SK-N-SH (cell line): ENCODE results near the gene ZNF804A. TPM values are rescaled to one million over a fixed set of nuclear protein-coding genes. Genes with fewer than 3 reads are reported as not detected.

Experiments
- CTCF ChIA-PET: fragments of 300-600, 350-600 bp; formaldehyde crosslinking; extraction: SDS; loops from one replicate; lab custom pipeline; 2021; lab: Yijun Ruan, JAX
- POLR2A ChIA-PET: fragments of 350-600 bp; sonication (Branson Sonifier 250); formaldehyde crosslinking; extraction: SDS; loops from one replicate; lab custom pipeline; 2020; ENCODE audit warnings: antibody characterized with exemption, inconsistent platforms; lab: Yijun Ruan, JAX
- DNase-seq: peaks from one replicate; pipeline ENCODE4 v3.0.0; 2012
- H2AFZ ChIP-seq: fragments of 200-600 bp; sonication (generic); 2 replicates; pipeline ENCODE4 v1.8.1; 2016; ENCODE audit warnings: antibody characterized with exemption, mild to moderate bottlenecking, low read depth
- H3F3A ChIP-seq: fragments of 200-600 bp; sonication (generic); replicated peaks from 2 replicates; pipeline ENCODE3; 2016; ENCODE audit warnings: antibody characterized with exemption, mild to moderate bottlenecking; ENCODE audit not compliant: insufficient read depth
- H3K27ac ChIP-seq, 2 experiments: fragments of 200-500 bp in 1 of 2; fragments of 200-600 bp in 1 of 2; sonication (Bioruptor generic) in 1 of 2; sonication (generic), shearing (Covaris generic) in 1 of 2; 2 replicates each; pipeline versions ENCODE4 v1.5.1 to v1.6.1; 2014 to 2016; ENCODE audit warnings: low read depth in 2 of 2, inconsistent platforms in 1 of 2, low read length in 1 of 2, mild to moderate bottlenecking in 1 of 2, mixed read lengths in 1 of 2
- H3K27me3 ChIP-seq: fragments of 200-600 bp; sonication (generic), shearing (Covaris generic); 2 replicates; pipeline ENCODE4 v1.6.1; 2016; ENCODE audit warnings: mixed run types; ENCODE audit not compliant: insufficient read depth
- H3K36me3 ChIP-seq, 2 experiments: fragments of 200-500 bp in 1 of 2; fragments of 200-600 bp in 1 of 2; sonication (Bioruptor generic) in 1 of 2; sonication (generic) in 1 of 2; replicated peaks in 1 of 2; 2 replicates each; pipeline versions ENCODE3 to v1.5.1; 2014 to 2016; ENCODE audit warnings: low read length in 1 of 2, mild to moderate bottlenecking in 1 of 2; ENCODE audit not compliant: insufficient read depth in 2 of 2, control insufficient read depth in 1 of 2
- H3K4me1 ChIP-seq, 2 experiments: fragments of 200-500 bp in 1 of 2; fragments of 200-600 bp in 1 of 2; sonication (Bioruptor generic) in 1 of 2; sonication (generic), shearing (Covaris generic) in 1 of 2; 2 replicates each; pipeline versions ENCODE4 v1.5.1 to v1.6.1; 2014 to 2016; ENCODE audit warnings: low read depth in 1 of 2, low read length in 1 of 2, mixed run types in 1 of 2; ENCODE audit not compliant: insufficient read depth in 2 of 2, control insufficient read depth in 1 of 2
- H3K4me2 ChIP-seq: fragments of 200-600 bp; sonication (generic), shearing (Covaris generic); 2 replicates; pipeline ENCODE4 v1.6.1; 2017; ENCODE audit warnings: mixed run types
- H3K4me3 ChIP-seq, 2 experiments: fragments of 200-500 bp in 1 of 2; fragments of 200-600 bp in 1 of 2; sonication (Bioruptor generic) in 1 of 2; sonication (generic), shearing (Covaris generic) in 1 of 2; 2 replicates each; pipeline versions ENCODE4 v1.5.1 to v1.8.1; 2014 to 2016; ENCODE audit warnings: low read depth in 2 of 2, inconsistent platforms in 1 of 2, low read length in 1 of 2, mild to moderate bottlenecking in 1 of 2, mixed read lengths in 1 of 2, moderate library complexity in 1 of 2
- H3K79me2 ChIP-seq: fragments of 200-600 bp; sonication (generic); 2 replicates; pipeline ENCODE4 v1.8.1; 2017; ENCODE audit warnings: mild to moderate bottlenecking; ENCODE audit not compliant: insufficient read depth
- H3K9ac ChIP-seq: fragments of 200-600 bp; sonication (generic); 2 replicates; pipeline ENCODE4 v1.6.1; 2017; ENCODE audit warnings: mixed run types
- H3K9me2 ChIP-seq: fragments of 200-600 bp; sonication (generic); 2 replicates; pipeline ENCODE4 v1.6.1; 2017; ENCODE audit warnings: mixed run types
- H3K9me3 ChIP-seq: fragments of 200-600 bp; sonication (generic); 2 replicates; pipeline ENCODE4 v1.6.1; 2017; ENCODE audit warnings: mixed run types, mild to moderate bottlenecking, moderate library complexity
- H4K20me1 ChIP-seq: fragments of 200-600 bp; sonication (generic); 2 replicates; pipeline ENCODE4 v1.6.1; 2017; ENCODE audit warnings: mild to moderate bottlenecking, mixed run types; ENCODE audit not compliant: insufficient read depth
- CHD2 ChIP-seq: fragments of 150-350 bp; IDR thresholded peaks from 2 replicates; pipeline ENCODE4 v1.6.1; 2018; ENCODE audit warnings: low read length; ENCODE audit not compliant: partially characterized antibody
- ELF1 ChIP-seq: IDR thresholded peaks from 2 replicates; pipeline ENCODE4 v1.4.0; 2012
- EP300 ChIP-seq, 2 experiments: IDR thresholded peaks; 2 replicates each; pipeline versions ENCODE4 v1.4.0 to v1.6.1; 2012; ENCODE audit warnings: borderline replicate concordance in 1 of 2, low read depth in 1 of 2, low read length in 1 of 2
- FOSL2 ChIP-seq: IDR thresholded peaks from 2 replicates; pipeline ENCODE4 v1.4.0; 2012; ENCODE audit warnings: low read depth, mild to moderate bottlenecking, moderate library complexity, borderline replicate concordance
- FOXJ3 ChIP-seq: sonication (generic); formaldehyde crosslinking; IDR thresholded peaks from 2 replicates; pipeline ENCODE4 v1.5.1; 2020; ENCODE audit warnings: mild to moderate bottlenecking, missing genetic modification reagents
- FOXM1 ChIP-seq: IDR thresholded peaks from 2 replicates; pipeline ENCODE4 v1.4.0; 2012; ENCODE audit warnings: low read depth, mild to moderate bottlenecking
- GABPA ChIP-seq: IDR thresholded peaks from 2 replicates; pipeline ENCODE4 v1.4.0; 2012; ENCODE audit warnings: low read depth, mild to moderate bottlenecking
- GATA2 ChIP-seq: sonication (generic); formaldehyde crosslinking; IDR thresholded peaks from 2 replicates; pipeline ENCODE4 v1.5.0; 2020; ENCODE audit warnings: mild to moderate bottlenecking, missing genetic modification reagents
- MXI1 ChIP-seq: IDR thresholded peaks from 2 replicates; pipeline ENCODE4 v1.6.1; 2012; ENCODE audit warnings: mild to moderate bottlenecking, low read depth, low read length, improper control_type of control experiment
- NFIC ChIP-seq: IDR thresholded peaks from 2 replicates; pipeline ENCODE4 v1.4.0; 2012; ENCODE audit warnings: borderline replicate concordance
- NRF1 ChIP-seq: IDR thresholded peaks from 2 replicates; pipeline ENCODE4 v1.6.1; 2012; ENCODE audit warnings: low read depth, mild to moderate bottlenecking, low read length
- POLR2AphosphoS5 ChIP-seq: IDR thresholded peaks from 2 replicates; pipeline ENCODE4 v1.6.1; 2012; ENCODE audit warnings: low read depth, low read length
- RAD21 ChIP-seq: IDR thresholded peaks from 2 replicates; pipeline ENCODE4 v1.6.1; 2012; ENCODE audit warnings: mild to moderate bottlenecking, low read length
- RFX5 ChIP-seq: IDR thresholded peaks from 2 replicates; pipeline ENCODE4 v1.6.1; 2012; ENCODE audit warnings: mild to moderate bottlenecking, improper control_type of control experiment, low read length
- SIN3A ChIP-seq: IDR thresholded peaks from 2 replicates; pipeline ENCODE4 v1.6.1; 2012; ENCODE audit warnings: low read depth, mild to moderate bottlenecking, low read length, moderate library complexity, borderline replicate concordance
- TCF12 ChIP-seq: IDR thresholded peaks from 2 replicates; pipeline ENCODE4 v1.4.0; 2012
- YY1 ChIP-seq: IDR thresholded peaks from 2 replicates; pipeline ENCODE4 v1.4.0; 2012; ENCODE audit warnings: low read depth, mild to moderate bottlenecking
- WGBS: methylation state at CpG from one replicate; pipeline ENCODE4 v1.1.6; 2017; ENCODE audit warnings: low lambda C conversion rate; 5-methylcytosine and 5-hydroxymethylcytosine counted together
- polyA plus RNA-seq, 3 experiments: library from polyadenylated mRNA; depleted of rRNA; stranded (reverse); fragments of >200 nt; gene quantifications; 2 replicates each; pipeline ENCODE4 v1.2.3, GENCODE V29; 2012
- TF ChIP-seq, protein P1 (sequence below): fragments of 200-600 bp; sonication (generic); IDR thresholded peaks from 2 replicates; pipeline ENCODE4 v1.6.1; 2017; ENCODE audit warnings: antibody characterized with exemption, mild to moderate bottlenecking, moderate library complexity
- TF ChIP-seq, protein P2 (sequence below): IDR thresholded peaks from 2 replicates; pipeline ENCODE4 v1.4.0; 2012; ENCODE audit warnings: low read depth
- TF ChIP-seq, protein P3 (sequence below): IDR thresholded peaks from 2 replicates; pipeline ENCODE4 v1.4.0; 2012; ENCODE audit warnings: low read depth, borderline replicate concordance

ZNF804A gene
- polyA plus RNA-seq, 1 of the 3 experiments (the other 2 are of a cell fraction): 0.02 TPM

DNA sequence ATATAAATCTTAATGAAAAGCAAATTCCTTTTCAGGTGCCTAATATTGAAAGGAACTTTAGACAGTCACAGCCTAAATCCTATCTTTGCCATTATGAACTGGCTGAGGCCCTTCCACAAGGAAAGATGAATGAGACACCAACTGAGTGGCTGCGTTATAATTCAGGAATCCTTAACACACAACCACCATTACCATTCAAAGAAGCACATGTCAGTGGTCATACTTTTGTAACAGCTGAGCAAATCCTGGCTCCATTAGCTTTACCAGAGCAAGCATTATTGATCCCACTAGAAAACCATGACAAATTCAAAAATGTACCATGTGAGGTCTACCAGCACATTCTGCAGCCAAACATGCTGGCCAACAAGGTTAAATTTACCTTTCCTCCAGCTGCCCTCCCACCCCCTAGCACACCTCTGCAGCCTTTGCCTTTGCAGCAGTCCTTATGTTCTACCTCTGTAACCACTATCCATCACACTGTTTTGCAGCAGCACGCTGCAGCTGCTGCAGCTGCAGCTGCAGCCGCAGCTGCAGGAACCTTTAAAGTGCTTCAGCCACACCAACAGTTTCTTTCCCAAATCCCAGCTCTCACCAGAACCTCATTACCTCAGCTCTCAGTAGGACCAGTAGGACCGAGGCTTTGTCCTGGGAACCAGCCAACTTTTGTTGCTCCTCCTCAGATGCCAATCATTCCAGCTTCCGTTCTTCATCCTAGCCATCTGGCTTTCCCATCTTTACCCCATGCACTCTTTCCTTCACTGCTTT, 340.1 kb downstream of the ZNF804A start:
- POLR2A ChIA-PET: no interaction called here
- Histone ChIP-seq H3K9me3 (no peaks in the 10 kb centered on the region), H4K20me1 (no peaks in the 10 kb centered on the region), H3K79me2 (no peaks in the 10 kb centered on the region), H3K27ac (no peak overlapping the region), H3K4me3 (no peak overlapping the region), H3K27me3 (no peaks in the 10 kb centered on the region), H3K4me2 (no peak overlapping the region), H3K36me3 (no peaks in the 10 kb centered on the region), H3K9me2 (no peaks in the 10 kb centered on the region), H3K4me1 (no peaks in the 10 kb centered on the region), H2AFZ (no peak overlapping the region), H3F3A (no peaks in the 10 kb centered on the region), H3K9ac (no peak overlapping the region)
- DNase-seq: no peak
- CTCF ChIA-PET: no interaction called here
- TF ChIP-seq NFIC: no peak
- no peak for TF ChIP-seq TCF12
- TF ChIP-seq SIN3A: no peak
- no peak for TF ChIP-seq GABPA
- TF ChIP-seq MXI1: no peak
- no peak for TF ChIP-seq EP300 (IDR thresholded peaks at IDR 0.05; ENCODE audit: borderline replicate concordance in 1 of 2, low read depth in 1 of 2, low read length in 1 of 2)
- TF ChIP-seq FOSL2: no peak
- no peak for TF ChIP-seq GATA2
- TF ChIP-seq, protein P1, sequence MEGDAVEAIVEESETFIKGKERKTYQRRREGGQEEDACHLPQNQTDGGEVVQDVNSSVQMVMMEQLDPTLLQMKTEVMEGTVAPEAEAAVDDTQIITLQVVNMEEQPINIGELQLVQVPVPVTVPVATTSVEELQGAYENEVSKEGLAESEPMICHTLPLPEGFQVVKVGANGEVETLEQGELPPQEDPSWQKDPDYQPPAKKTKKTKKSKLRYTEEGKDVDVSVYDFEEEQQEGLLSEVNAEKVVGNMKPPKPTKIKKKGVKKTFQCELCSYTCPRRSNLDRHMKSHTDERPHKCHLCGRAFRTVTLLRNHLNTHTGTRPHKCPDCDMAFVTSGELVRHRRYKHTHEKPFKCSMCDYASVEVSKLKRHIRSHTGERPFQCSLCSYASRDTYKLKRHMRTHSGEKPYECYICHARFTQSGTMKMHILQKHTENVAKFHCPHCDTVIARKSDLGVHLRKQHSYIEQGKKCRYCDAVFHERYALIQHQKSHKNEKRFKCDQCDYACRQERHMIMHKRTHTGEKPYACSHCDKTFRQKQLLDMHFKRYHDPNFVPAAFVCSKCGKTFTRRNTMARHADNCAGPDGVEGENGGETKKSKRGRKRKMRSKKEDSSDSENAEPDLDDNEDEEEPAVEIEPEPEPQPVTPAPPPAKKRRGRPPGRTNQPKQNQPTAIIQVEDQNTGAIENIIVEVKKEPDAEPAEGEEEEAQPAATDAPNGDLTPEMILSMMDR: no peak
- TF ChIP-seq FOXJ3 (CRISPR knock-in tag): no peak
- TF ChIP-seq, protein P2, sequence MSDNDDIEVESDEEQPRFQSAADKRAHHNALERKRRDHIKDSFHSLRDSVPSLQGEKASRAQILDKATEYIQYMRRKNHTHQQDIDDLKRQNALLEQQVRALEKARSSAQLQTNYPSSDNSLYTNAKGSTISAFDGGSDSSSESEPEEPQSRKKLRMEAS: no peak
- TF ChIP-seq NRF1: no peak
- no peak for TF ChIP-seq POLR2AphosphoS5
- TF ChIP-seq, protein P3, sequence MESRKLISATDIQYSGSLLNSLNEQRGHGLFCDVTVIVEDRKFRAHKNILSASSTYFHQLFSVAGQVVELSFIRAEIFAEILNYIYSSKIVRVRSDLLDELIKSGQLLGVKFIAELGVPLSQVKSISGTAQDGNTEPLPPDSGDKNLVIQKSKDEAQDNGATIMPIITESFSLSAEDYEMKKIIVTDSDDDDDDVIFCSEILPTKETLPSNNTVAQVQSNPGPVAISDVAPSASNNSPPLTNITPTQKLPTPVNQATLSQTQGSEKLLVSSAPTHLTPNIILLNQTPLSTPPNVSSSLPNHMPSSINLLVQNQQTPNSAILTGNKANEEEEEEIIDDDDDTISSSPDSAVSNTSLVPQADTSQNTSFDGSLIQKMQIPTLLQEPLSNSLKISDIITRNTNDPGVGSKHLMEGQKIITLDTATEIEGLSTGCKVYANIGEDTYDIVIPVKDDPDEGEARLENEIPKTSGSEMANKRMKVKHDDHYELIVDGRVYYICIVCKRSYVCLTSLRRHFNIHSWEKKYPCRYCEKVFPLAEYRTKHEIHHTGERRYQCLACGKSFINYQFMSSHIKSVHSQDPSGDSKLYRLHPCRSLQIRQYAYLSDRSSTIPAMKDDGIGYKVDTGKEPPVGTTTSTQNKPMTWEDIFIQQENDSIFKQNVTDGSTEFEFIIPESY: no peak
- no peak for TF ChIP-seq FOXM1
- TF ChIP-seq RAD21: no peak
- TF ChIP-seq ELF1: no peak
- TF ChIP-seq YY1: no peak
- TF ChIP-seq RFX5: no peak
- no peak for TF ChIP-seq CHD2
- 62% methylated on average over 5 of the region's 5 CpGs for WGBS
